Panc1 (cell line): ENCODE results near the gene SOX18.

ENCODE experiments used
- POLR2AphosphoS5 ChIP-seq: IDR thresholded peaks from 2 replicates; pipeline ENCODE4 v1.6.1; 2012; ENCODE audit warnings: mild to moderate bottlenecking, low read depth, low read length, moderate library complexity
- SIN3A ChIP-seq: IDR thresholded peaks from 2 replicates; pipeline ENCODE4 v1.6.1; 2012; ENCODE audit warnings: low read depth, mild to moderate bottlenecking, low read length, moderate library complexity, borderline replicate concordance; ENCODE audit not compliant: insufficient read depth
- TF ChIP-seq, protein P1 (sequence below): fragments of 450-650 bp; IDR thresholded peaks from 2 replicates; pipeline ENCODE4 v1.5.1; 2017; ENCODE audit warnings: mild to moderate bottlenecking
- TF ChIP-seq, protein P2 (sequence below), 2 experiments: IDR thresholded peaks; 2 replicates each; pipeline ENCODE4 v1.6.1; 2011 to 2012; ENCODE audit warnings: low read depth in 2 of 2, control low read depth in 1 of 2, low read length in 1 of 2, mild to moderate bottlenecking in 1 of 2, moderate library complexity in 1 of 2; ENCODE audit not compliant: insufficient read depth in 1 of 2

DNA sequence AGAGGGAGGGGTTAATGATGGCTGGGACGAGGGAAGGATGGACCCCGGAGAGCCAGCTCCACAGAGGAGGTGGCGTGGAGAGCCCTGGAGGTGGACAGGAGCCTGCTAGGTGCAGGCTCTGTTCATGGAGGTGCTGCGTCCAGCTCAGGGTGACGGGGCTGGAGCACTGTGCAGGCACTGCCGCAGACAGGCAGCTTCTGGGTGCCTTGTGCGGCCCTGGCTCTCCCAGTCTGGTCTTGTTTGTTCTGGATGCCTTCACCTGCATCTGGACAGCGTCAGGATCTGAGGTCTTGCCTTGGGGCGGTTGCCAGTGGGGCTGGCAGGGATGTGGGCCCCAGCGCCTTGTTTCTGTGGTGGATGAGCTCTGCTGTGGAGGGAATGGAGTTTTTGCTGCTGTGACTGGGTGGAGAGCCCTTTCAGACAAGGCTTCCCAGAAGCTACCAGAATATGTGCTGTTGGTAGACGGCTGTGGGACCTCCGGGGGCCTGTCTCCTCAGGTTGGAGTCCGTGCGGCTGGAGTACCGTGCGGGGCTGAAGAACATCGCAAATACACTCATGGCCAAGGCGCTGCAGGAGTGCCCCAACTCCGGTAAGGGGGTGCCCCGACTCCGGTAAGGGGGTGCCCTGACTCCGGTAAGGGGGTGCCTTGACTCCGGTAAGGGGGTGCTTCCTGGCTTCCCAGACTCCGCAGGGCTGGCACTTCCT, 21.3 kb downstream of the SOX18 start:
- TF ChIP-seq, protein P1, sequence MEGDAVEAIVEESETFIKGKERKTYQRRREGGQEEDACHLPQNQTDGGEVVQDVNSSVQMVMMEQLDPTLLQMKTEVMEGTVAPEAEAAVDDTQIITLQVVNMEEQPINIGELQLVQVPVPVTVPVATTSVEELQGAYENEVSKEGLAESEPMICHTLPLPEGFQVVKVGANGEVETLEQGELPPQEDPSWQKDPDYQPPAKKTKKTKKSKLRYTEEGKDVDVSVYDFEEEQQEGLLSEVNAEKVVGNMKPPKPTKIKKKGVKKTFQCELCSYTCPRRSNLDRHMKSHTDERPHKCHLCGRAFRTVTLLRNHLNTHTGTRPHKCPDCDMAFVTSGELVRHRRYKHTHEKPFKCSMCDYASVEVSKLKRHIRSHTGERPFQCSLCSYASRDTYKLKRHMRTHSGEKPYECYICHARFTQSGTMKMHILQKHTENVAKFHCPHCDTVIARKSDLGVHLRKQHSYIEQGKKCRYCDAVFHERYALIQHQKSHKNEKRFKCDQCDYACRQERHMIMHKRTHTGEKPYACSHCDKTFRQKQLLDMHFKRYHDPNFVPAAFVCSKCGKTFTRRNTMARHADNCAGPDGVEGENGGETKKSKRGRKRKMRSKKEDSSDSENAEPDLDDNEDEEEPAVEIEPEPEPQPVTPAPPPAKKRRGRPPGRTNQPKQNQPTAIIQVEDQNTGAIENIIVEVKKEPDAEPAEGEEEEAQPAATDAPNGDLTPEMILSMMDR = no peak
- TF ChIP-seq POLR2AphosphoS5 = no peak
- no peak for TF ChIP-seq SIN3A
- TF ChIP-seq, protein P2, sequence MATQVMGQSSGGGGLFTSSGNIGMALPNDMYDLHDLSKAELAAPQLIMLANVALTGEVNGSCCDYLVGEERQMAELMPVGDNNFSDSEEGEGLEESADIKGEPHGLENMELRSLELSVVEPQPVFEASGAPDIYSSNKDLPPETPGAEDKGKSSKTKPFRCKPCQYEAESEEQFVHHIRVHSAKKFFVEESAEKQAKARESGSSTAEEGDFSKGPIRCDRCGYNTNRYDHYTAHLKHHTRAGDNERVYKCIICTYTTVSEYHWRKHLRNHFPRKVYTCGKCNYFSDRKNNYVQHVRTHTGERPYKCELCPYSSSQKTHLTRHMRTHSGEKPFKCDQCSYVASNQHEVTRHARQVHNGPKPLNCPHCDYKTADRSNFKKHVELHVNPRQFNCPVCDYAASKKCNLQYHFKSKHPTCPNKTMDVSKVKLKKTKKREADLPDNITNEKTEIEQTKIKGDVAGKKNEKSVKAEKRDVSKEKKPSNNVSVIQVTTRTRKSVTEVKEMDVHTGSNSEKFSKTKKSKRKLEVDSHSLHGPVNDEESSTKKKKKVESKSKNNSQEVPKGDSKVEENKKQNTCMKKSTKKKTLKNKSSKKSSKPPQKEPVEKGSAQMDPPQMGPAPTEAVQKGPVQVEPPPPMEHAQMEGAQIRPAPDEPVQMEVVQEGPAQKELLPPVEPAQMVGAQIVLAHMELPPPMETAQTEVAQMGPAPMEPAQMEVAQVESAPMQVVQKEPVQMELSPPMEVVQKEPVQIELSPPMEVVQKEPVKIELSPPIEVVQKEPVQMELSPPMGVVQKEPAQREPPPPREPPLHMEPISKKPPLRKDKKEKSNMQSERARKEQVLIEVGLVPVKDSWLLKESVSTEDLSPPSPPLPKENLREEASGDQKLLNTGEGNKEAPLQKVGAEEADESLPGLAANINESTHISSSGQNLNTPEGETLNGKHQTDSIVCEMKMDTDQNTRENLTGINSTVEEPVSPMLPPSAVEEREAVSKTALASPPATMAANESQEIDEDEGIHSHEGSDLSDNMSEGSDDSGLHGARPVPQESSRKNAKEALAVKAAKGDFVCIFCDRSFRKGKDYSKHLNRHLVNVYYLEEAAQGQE (IDR thresholded peaks at IDR 0.05; ENCODE audit: insufficient read depth in 1 of 2, low read depth in 2 of 2, low read length in 1 of 2) = no peak
